Measurements from ENCODE around the gene KCNIP1.

Gene KCNIP1

DNA sequence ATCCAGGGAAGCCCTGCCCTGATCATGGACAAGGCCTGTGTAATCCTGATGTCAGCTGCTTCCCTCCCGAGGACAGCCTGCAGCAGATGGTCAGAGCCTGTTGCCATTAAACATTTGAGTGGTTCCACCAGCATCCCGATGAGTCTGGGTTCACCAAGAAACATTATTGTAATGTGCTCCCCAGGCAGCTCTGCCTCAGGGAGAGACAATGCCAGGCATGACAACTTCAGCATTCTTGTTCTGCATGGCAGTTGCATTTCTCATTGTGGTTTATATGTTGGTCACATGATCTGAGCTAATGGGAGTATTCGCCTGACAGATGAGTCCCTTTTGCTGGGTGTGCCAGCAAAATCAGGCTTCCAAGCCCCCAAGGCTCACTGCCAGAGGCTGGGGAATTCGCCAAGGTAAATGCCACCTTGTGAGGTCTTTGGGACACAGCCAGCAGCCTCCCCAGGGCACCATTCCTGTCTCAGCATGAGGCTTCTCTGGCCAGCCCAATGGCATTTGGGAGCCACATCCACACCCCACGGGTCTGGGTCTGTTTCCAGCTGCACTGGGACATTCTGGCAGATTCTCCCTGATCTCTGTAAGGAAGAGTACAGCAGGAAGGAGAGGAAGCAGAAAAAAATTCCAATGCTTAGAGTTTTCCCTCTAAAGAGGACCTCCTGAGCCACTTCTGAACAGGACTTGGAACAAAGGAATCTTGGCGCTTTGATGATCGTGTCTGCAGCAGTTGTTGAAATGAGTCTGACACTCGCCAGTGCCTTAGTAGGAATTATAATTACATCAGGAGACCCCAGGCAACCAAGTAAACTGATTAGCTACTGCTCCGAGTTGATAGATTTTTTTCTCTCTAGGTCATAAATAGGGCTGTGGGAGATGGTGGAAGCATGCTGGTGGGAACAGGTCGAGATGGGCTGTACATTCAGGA lies 18.7 kb downstream of the KCNIP1 start:
- no peak overlapping the region for H3K9ac ChIP-seq (ENCODE audit: low read length)
- no peak overlapping the region for H3K4me3 ChIP-seq (ENCODE audit: low read depth, low read length)
- H3K9me3 ChIP-seq (ENCODE audit: control insufficient read depth, insufficient read depth, low read depth, low read length), result no peaks in the 10 kb centered on the region
- no peaks in the 10 kb centered on the region for H3K27me3 ChIP-seq (ENCODE audit: control insufficient read depth, insufficient read depth, low read length)
- no peak overlapping the region for H3K27ac ChIP-seq (ENCODE audit: low read depth, low read length)
- H3K4me1 ChIP-seq (ENCODE audit: control insufficient read depth, insufficient read depth, low read length), result peaks cover 14% of the 10 kb centered on the region
- H3K36me3 ChIP-seq (ENCODE audit: control insufficient read depth, insufficient read depth, low read length), result no peaks in the 10 kb centered on the region

DNA sequence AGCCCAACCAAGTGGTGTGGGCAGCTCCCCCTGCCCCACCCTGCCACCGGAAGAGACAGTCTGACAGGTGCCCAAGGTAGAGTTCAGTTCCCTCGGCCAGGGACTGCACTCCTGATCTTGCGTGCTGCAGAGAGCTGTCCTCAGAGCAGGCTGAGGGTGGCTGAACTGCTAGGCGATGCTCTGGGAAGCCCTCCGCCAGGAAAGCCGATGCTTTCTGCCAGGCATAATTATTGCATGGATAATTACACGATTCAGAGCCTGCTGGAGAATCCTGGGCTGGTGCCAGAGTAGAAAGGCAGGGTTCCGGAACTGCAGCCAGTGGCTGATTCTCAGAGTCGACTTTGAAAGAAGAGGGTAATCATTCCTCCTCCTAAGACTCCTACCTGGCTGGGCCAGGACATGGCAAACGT lies 19.3 kb downstream of the KCNIP1 start:
- no peaks in the 10 kb centered on the region for H3K9me3 ChIP-seq (ENCODE audit: control insufficient read depth, insufficient read depth, low read depth, low read length)
- no peak overlapping the region for H3K4me3 ChIP-seq (ENCODE audit: low read depth, low read length)
- H3K36me3 ChIP-seq (ENCODE audit: control insufficient read depth, insufficient read depth, low read length), result no peaks in the 10 kb centered on the region
- no peaks in the 10 kb centered on the region for H3K27me3 ChIP-seq (ENCODE audit: control insufficient read depth, insufficient read depth, low read length)
- no peak overlapping the region for H3K27ac ChIP-seq (ENCODE audit: low read depth, low read length)
- peaks cover 18% of the 10 kb centered on the region for H3K4me1 ChIP-seq (ENCODE audit: control insufficient read depth, insufficient read depth, low read length)
- H3K9ac ChIP-seq (ENCODE audit: low read length), result no peak overlapping the region

DNA sequence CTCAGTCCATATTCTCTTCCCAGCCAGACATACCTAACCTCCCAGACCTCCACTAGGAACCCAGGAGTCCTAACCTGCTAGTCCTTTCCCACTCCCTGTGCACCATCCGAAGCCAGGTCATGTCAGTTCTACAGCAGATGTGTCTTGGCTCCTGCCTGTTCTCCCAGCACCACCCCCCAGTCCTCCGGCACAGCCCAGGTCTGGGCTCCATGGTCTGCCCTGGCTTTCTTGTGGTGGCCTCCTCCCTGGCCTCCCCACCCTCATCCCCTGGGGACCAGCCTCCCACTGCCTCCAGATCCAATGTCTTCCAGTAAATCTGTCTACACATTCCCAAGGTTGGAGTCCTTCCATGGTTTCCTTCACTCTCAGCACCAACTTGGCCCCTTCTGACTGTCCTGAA lies 20.0 kb downstream of the KCNIP1 start:
- H3K27me3 ChIP-seq (ENCODE audit: control insufficient read depth, insufficient read depth, low read length), result no peaks in the 10 kb centered on the region
- H3K4me1 ChIP-seq (ENCODE audit: control insufficient read depth, insufficient read depth, low read length), result peaks cover 19% of the 10 kb centered on the region
- H3K9me3 ChIP-seq (ENCODE audit: control insufficient read depth, insufficient read depth, low read depth, low read length), result no peaks in the 10 kb centered on the region
- H3K36me3 ChIP-seq (ENCODE audit: control insufficient read depth, insufficient read depth, low read length), result no peaks in the 10 kb centered on the region
- H3K4me3 ChIP-seq (ENCODE audit: low read depth, low read length), result no peak overlapping the region
- H3K27ac ChIP-seq (ENCODE audit: low read depth, low read length), result no peak overlapping the region
- H3K9ac ChIP-seq (ENCODE audit: low read length), result no peak overlapping the region

DNA sequence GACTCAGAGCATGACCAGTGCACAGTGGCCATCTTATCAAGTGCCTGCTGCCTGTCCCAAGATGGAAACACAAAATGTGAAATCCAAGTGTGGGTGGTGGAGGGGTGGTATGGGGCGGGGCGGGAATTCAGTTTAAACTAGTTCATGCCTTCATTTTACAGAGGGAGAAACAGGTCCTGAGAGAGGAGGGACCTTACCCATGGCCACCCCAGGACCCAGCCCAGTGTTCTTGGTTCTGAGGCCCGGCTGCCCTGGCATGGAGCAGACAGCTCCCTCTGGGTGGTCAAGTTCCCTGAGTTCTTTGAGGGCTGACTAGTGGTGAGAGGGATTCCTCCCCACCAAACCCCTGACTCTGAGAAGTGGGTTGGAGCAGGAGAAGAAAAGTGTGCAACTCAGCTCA lies 20.8 kb downstream of the KCNIP1 start:
- Histone ChIP-seq H3K9ac (ENCODE audit: low read length) (no peak overlapping the region), H3K36me3 (ENCODE audit: control insufficient read depth, insufficient read depth, low read length) (no peaks in the 10 kb centered on the region), H3K4me3 (ENCODE audit: low read depth, low read length) (no peak overlapping the region), H3K27me3 (ENCODE audit: control insufficient read depth, insufficient read depth, low read length) (no peaks in the 10 kb centered on the region), H3K9me3 (ENCODE audit: control insufficient read depth, insufficient read depth, low read depth, low read length) (no peaks in the 10 kb centered on the region), H3K4me1 (ENCODE audit: control insufficient read depth, insufficient read depth, low read length) (peaks cover 19% of the 10 kb centered on the region), H3K27ac (ENCODE audit: low read depth, low read length) (no peak overlapping the region)

DNA sequence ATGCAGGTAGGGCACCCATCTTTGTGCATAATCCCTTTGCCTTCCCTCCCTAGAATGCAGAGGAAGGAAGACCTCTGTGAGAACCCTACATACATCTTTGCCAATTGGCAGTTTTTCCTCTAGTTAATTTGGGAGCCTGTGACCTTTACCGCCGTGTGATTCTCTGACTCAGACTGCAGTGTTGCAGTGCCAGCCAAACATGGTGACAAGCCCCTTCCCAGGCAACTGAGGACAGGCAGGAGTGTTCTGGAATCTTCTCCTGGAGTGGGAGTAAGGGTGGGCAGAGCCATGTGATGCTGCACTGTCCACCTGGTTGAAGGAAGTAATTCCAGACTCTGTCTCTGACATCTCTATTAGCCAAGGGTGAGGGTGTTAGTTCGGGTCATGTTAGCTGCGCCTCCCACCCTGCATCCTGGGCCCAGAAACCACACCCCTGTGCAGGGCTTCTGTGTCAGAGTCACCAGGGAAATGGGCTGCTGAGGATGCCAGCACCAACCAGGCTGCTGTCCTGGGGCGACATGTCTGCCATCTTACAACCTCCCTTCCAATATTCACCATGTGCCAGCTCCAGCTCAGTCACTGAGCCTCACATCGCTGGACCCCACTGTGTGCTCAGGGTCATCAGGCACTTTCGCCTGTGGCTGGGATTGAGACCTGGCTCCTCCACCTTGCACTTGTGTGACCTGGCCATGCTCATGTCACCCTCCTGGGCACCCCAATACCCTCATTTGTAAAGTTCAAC lies 21.8 kb downstream of the KCNIP1 start:
- Histone ChIP-seq H3K27ac (ENCODE audit: low read depth, low read length) (no peak overlapping the region), H3K9ac (ENCODE audit: low read length) (no peak overlapping the region), H3K4me3 (ENCODE audit: low read depth, low read length) (no peak overlapping the region), H3K4me1 (ENCODE audit: control insufficient read depth, insufficient read depth, low read length) (peaks cover 19% of the 10 kb centered on the region), H3K9me3 (ENCODE audit: control insufficient read depth, insufficient read depth, low read depth, low read length) (no peaks in the 10 kb centered on the region), H3K27me3 (ENCODE audit: control insufficient read depth, insufficient read depth, low read length) (no peaks in the 10 kb centered on the region), H3K36me3 (ENCODE audit: control insufficient read depth, insufficient read depth, low read length) (no peaks in the 10 kb centered on the region)

DNA sequence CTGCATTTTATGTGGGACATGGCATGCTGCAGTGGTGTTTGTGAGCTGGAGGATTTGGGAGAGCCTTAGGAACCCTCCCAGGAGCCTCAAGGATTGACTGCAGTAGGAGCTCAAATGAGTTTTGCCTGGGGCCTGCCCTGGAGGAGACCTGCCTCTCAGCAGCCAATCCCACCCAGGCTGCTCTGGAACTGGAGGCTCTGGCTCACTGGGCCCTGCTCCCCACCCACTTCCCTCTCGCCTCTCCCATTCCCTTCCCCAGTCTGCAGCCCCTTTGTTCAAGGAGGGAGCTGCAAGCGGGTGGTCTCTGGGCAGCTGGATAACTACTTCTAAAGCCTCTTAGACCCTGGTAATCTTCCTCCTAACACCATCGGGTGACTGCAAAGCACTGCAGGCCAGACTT lies 24.2 kb downstream of the KCNIP1 start:
- Histone ChIP-seq H3K4me1 (ENCODE audit: control insufficient read depth, insufficient read depth, low read length) (peaks cover 8% of the 10 kb centered on the region; the same call in 1 of the 2 replicates), H3K36me3 (ENCODE audit: control insufficient read depth, insufficient read depth, low read length) (no peaks in the 10 kb centered on the region), H3K4me3 (ENCODE audit: low read depth, low read length) (no peak overlapping the region), H3K9ac (ENCODE audit: low read length) (no peak overlapping the region), H3K9me3 (ENCODE audit: control insufficient read depth, insufficient read depth, low read depth, low read length) (no peaks in the 10 kb centered on the region), H3K27ac (ENCODE audit: low read depth, low read length) (no peak overlapping the region), H3K27me3 (ENCODE audit: control insufficient read depth, insufficient read depth, low read length) (no peaks in the 10 kb centered on the region; the same call in 1 of the 2 replicates)

DNA sequence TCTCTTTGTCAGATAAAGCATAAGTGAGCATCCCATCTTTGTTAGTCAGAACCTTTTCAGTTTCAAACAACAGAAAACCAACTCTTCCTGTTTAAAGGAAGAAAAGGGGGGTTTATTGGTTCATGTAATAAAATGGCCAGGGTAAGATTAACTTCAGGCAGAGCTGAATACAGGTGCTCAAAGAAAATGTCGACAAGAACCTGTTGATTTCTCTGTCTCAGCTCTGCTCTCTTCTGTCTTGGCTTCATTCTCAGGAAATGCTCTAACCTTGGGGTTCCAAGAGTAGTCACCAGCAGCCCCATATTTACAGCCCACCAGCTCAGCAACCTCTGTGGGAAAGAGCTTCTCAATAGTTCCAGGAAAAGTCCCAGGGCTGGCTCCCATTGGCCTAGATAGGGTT lies 25.2 kb downstream of the KCNIP1 start:
- H3K27me3 ChIP-seq (ENCODE audit: control insufficient read depth, insufficient read depth, low read length), result no peaks in the 10 kb centered on the region; the same call in 1 of the 2 replicates
- no peak overlapping the region for H3K27ac ChIP-seq (ENCODE audit: low read depth, low read length)
- H3K9me3 ChIP-seq (ENCODE audit: control insufficient read depth, insufficient read depth, low read depth, low read length), result no peaks in the 10 kb centered on the region
- no peak overlapping the region for H3K9ac ChIP-seq (ENCODE audit: low read length)
- no peaks in the 10 kb centered on the region for H3K36me3 ChIP-seq (ENCODE audit: control insufficient read depth, insufficient read depth, low read length)
- H3K4me3 ChIP-seq (ENCODE audit: low read depth, low read length), result no peak overlapping the region
- peaks cover 5% of the 10 kb centered on the region; the same call in 1 of the 2 replicates for H3K4me1 ChIP-seq (ENCODE audit: control insufficient read depth, insufficient read depth, low read length)

DNA sequence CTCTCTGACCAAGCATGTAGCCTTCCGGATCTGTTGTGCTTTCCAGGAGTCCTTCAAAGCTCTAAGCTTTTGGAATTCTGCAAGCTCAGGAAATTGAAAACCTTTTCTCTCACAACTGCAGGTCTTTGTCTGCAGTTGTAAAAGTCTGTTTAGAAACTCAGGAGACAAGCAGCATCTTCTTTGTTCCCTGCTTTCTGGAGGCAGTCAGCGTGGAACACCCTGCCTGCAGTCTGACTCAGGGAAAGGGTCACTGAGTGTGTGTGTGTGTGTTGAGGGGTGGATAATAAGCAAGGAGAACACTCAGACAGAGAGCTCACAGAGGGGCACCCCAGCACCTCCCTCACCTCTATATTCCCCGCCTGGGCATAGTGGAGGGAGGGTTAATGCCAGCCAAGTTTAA lies 29.1 kb downstream of the KCNIP1 start:
- Histone ChIP-seq H3K9me3 (ENCODE audit: control insufficient read depth, insufficient read depth, low read depth, low read length) (no peaks in the 10 kb centered on the region), H3K4me1 (ENCODE audit: control insufficient read depth, insufficient read depth, low read length) (peaks cover 3% of the 10 kb centered on the region; the same call in 1 of the 2 replicates), H3K27me3 (ENCODE audit: control insufficient read depth, insufficient read depth, low read length) (no peaks in the 10 kb centered on the region; the same call in 1 of the 2 replicates), H3K4me3 (ENCODE audit: low read depth, low read length) (no peak overlapping the region), H3K27ac (ENCODE audit: low read depth, low read length) (no peak overlapping the region), H3K36me3 (ENCODE audit: control insufficient read depth, insufficient read depth, low read length) (no peaks in the 10 kb centered on the region), H3K9ac (ENCODE audit: low read length) (no peak overlapping the region)

DNA sequence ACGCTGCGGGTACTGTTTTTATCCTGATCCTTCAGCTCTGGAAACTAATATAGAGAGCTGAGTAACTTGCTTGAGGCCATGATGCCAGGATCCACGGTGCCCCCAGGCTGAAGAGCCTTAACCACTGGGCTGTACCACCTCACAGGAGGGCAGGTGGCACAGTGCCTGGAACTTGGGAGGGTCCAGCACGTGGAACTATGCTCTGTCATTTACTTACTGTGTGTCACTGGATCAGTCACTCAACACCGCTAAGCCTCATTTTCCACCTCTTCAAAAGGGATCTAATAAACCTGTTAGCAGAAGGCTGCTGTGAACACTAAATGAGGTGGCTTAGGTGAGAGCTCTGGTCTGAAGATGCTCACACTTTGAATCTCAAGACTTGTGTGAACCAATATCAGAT lies 29.6 kb downstream of the KCNIP1 start:
- no peaks in the 10 kb centered on the region for H3K36me3 ChIP-seq (ENCODE audit: control insufficient read depth, insufficient read depth, low read length)
- H3K4me3 ChIP-seq (ENCODE audit: low read depth, low read length), result no peak overlapping the region
- no peaks in the 10 kb centered on the region; the same call in 1 of the 2 replicates for H3K4me1 ChIP-seq (ENCODE audit: control insufficient read depth, insufficient read depth, low read length)
- H3K9ac ChIP-seq (ENCODE audit: low read length), result no peak overlapping the region
- H3K27me3 ChIP-seq (ENCODE audit: control insufficient read depth, insufficient read depth, low read length), result no peaks in the 10 kb centered on the region; the same call in 1 of the 2 replicates
- H3K27ac ChIP-seq (ENCODE audit: low read depth, low read length), result no peak overlapping the region
- no peaks in the 10 kb centered on the region for H3K9me3 ChIP-seq (ENCODE audit: control insufficient read depth, insufficient read depth, low read depth, low read length)

DNA sequence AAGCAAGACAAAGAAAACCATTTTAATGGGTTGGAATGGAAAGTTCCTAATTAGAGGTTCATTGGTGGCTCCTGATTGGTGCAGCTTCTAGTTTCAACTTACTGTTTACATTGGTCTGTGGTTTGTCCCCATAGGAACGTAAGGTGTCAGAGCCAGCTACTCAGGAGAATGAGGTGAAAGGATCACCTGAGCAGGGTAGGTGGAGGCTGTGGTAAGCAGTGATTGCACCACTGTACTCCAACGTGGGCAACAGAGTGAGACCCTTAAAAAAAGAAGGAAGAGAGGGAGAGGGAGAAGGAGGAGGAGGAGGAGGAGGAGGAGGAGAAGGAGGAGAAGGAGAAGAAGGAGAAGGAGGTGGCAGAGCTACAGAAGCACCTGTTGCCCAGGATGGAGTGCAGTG lies 30.4 kb downstream of the KCNIP1 start:
- no peaks in the 10 kb centered on the region for H3K36me3 ChIP-seq (ENCODE audit: control insufficient read depth, insufficient read depth, low read length)
- H3K9me3 ChIP-seq (ENCODE audit: control insufficient read depth, insufficient read depth, low read depth, low read length), result no peaks in the 10 kb centered on the region
- no peaks in the 10 kb centered on the region; the same call in 1 of the 2 replicates for H3K27me3 ChIP-seq (ENCODE audit: control insufficient read depth, insufficient read depth, low read length)
- no peaks in the 10 kb centered on the region; the same call in 1 of the 2 replicates for H3K4me1 ChIP-seq (ENCODE audit: control insufficient read depth, insufficient read depth, low read length)
- H3K4me3 ChIP-seq (ENCODE audit: low read depth, low read length), result no peak overlapping the region
- H3K27ac ChIP-seq (ENCODE audit: low read depth, low read length), result no peak overlapping the region
- no peak overlapping the region for H3K9ac ChIP-seq (ENCODE audit: low read length)

DNA sequence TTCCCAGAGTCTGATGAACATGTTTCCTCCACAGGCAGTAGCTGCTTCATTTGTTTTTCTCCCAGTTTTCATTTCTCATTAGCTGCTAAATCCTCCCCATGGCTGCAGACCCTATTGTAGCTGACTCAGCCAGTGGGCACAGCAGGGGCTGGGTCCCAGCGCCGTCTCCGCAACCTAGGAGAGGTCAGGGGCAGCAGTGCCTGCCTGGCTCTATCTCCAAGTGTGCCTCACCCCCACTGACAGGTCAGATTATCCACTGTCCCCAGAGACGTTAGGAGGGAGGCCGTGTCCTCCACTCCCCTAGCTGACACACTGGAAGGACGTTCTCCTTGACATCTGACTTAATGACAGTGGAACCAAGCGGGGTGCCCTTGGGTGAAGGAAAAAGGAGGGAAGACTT lies 31.1 kb downstream of the KCNIP1 start:
- Histone ChIP-seq H3K27me3 (ENCODE audit: control insufficient read depth, insufficient read depth, low read length) (no peaks in the 10 kb centered on the region; the same call in 1 of the 2 replicates), H3K9ac (ENCODE audit: low read length) (no peak overlapping the region), H3K4me1 (ENCODE audit: control insufficient read depth, insufficient read depth, low read length) (no peaks in the 10 kb centered on the region; the same call in 1 of the 2 replicates), H3K9me3 (ENCODE audit: control insufficient read depth, insufficient read depth, low read depth, low read length) (no peaks in the 10 kb centered on the region), H3K4me3 (ENCODE audit: low read depth, low read length) (no peak overlapping the region), H3K27ac (ENCODE audit: low read depth, low read length) (no peak overlapping the region), H3K36me3 (ENCODE audit: control insufficient read depth, insufficient read depth, low read length) (no peaks in the 10 kb centered on the region)
